ENCODE results near the gene BCOR.
A peak's percentile ranks its signal among the peaks of the same experiment; 100 is the strongest.

The BCOR gene

GRCh38 chrX:40094900-40095582 is 2.7 kb downstream of the BCOR start:
- H3K4me3 ChIP-seq (ENCODE audit: low read depth, low read length) = peak overlapping the region; percentile 55
- DNase-seq (ENCODE audit: low read depth, low spot score) = no peak
- in situ Hi-C loops (cut with HindIII; ENCODE audit: low sequenced_read_pairs) = no loop called here
- no peak for TF ChIP-seq CTCF (IDR thresholded peaks at IDR 0.05; ENCODE audit: low read depth, low read length)

- no peak for DNase-seq (ENCODE audit: low read depth, low spot score)
These were observed 3.5 kb downstream of the BCOR start for GRCh38 chrX:40094041-40094899.

GRCh38 chrX:40093586-40093985 is 4.2 kb downstream of the BCOR start:
- TF ChIP-seq CTCF (IDR thresholded peaks at IDR 0.05; ENCODE audit: low read depth, low read length) = no peak
- in situ Hi-C loops (cut with HindIII; ENCODE audit: low sequenced_read_pairs) = no loop called here
- H3K4me3 ChIP-seq (ENCODE audit: low read depth, low read length) = peak overlapping the region; percentile 55
- DNase-seq (ENCODE audit: low read depth, low spot score) = no peak

More at GRCh38 chrX:40094041-40094899, 3.5 kb downstream of the BCOR start:
- in situ Hi-C loops (cut with HindIII; ENCODE audit: low sequenced_read_pairs) = no loop called here
- no peak for TF ChIP-seq CTCF (IDR thresholded peaks at IDR 0.05; ENCODE audit: low read depth, low read length)
- peak overlapping the region; percentile 55 for H3K4me3 ChIP-seq (ENCODE audit: low read depth, low read length)

GRCh38 chrX:40092808-40093435 is 4.8 kb downstream of the BCOR start:
- in situ Hi-C loops (cut with HindIII; ENCODE audit: low sequenced_read_pairs) = no loop called here
- no peak for TF ChIP-seq CTCF (IDR thresholded peaks at IDR 0.05; ENCODE audit: low read depth, low read length)
- no peak overlapping the region for H3K4me3 ChIP-seq (ENCODE audit: low read depth, low read length)
- no peak for DNase-seq (ENCODE audit: low read depth, low spot score)

- in situ Hi-C loops (cut with HindIII; ENCODE audit: low sequenced_read_pairs) = no loop called here
- no peak overlapping the region for H3K4me3 ChIP-seq (ENCODE audit: low read depth, low read length)
- DNase-seq (ENCODE audit: low read depth, low spot score) = no peak
- TF ChIP-seq CTCF (IDR thresholded peaks at IDR 0.05; ENCODE audit: low read depth, low read length) = no peak
These were observed 5.9 kb downstream of the BCOR start for GRCh38 chrX:40091691-40092421.

GRCh38 chrX:40090961-40091360 is 6.8 kb downstream of the BCOR start:
- in situ Hi-C loops (cut with HindIII; ENCODE audit: low sequenced_read_pairs) = no loop called here
- no peak for TF ChIP-seq CTCF (IDR thresholded peaks at IDR 0.05; ENCODE audit: low read depth, low read length)
- H3K4me3 ChIP-seq (ENCODE audit: low read depth, low read length) = no peak overlapping the region

More at GRCh38 chrX:40090961-40091360, 6.8 kb downstream of the BCOR start:
- no peak for DNase-seq (ENCODE audit: low read depth, low spot score)

All from astrocyte of the spinal cord (primary cell).